Muscle of back (tissue), 10 donors: ENCODE data around the gene ATF7IP2. TPM values are rescaled to one million over a fixed set of nuclear protein-coding genes. Genes with fewer than 3 reads are reported as not detected.

ENCODE experiments used
- polyA plus RNA-seq, 10 donors: library from polyadenylated mRNA; unstranded; fragments of 120-200 nt; gene quantifications; one replicate each; pipeline ENCODE4 v1.2.1, GENCODE V29; 2013; ENCODE audit not compliant: insufficient read length in 10 of 10

ATF7IP2 gene
- polyA plus RNA-seq, 10 donors = 3.9 to 9.0 (median 6.4) TPM

Other genes starting within 250 kb of the ATF7IP2 start
- gene GRIN2A, start 203.6 kb upstream of the ATF7IP2 start, polyA plus RNA-seq = under 1 TPM; 0.22 to 0.66 (median 0.34) TPM
- gene EMP2, start 194.5 kb downstream of the ATF7IP2 start, polyA plus RNA-seq = 10 to 100 TPM; 48.1 to 88.5 (median 63.1) TPM